A172 (cell line): ENCODE measurements around the gene TPSB2. TPM values are rescaled to one million over a fixed set of nuclear protein-coding genes. Genes with fewer than 3 reads are reported as not detected.

Experiments
- DNase-seq: peaks from one replicate; pipeline ENCODE4 v3.0.0-alpha.2; 2015; ENCODE audit warnings: low spot score
- total RNA-seq: library from RNA; depleted of rRNA; stranded (reverse); fragments of >200 nt; shearing (Covaris generic); gene quantifications from 2 replicates; pipeline ENCODE4 v1.2.3, GENCODE V29; 2014

Gene TPSB2
- total RNA-seq, 1 experiment from 2014 or later, result not detected

- no peak for DNase-seq
Measured at GRCh38 chr16:1220098-1220728, 9.8 kb downstream of the TPSB2 start.

- no peak for DNase-seq
Measured at GRCh38 chr16:1218930-1219611, 10.9 kb downstream of the TPSB2 start.

- DNase-seq, result no peak
Measured at GRCh38 chr16:1218061-1218929, 11.7 kb downstream of the TPSB2 start.

GRCh38 chr16:1217526-1217925 is 12.5 kb downstream of the TPSB2 start:
- no peak for DNase-seq

- DNase-seq, result no peak
Measured at GRCh38 chr16:1216681-1217400, 13.1 kb downstream of the TPSB2 start.

GRCh38 chr16:1216296-1216619 is 13.7 kb downstream of the TPSB2 start:
- no peak for DNase-seq

GRCh38 chr16:1215574-1216295 is 14.2 kb downstream of the TPSB2 start:
- DNase-seq, result no peak

GRCh38 chr16:1214719-1215118 is 15.3 kb downstream of the TPSB2 start:
- DNase-seq, result no peak

- DNase-seq, result no peak
Measured at GRCh38 chr16:1213796-1214372, 16.1 kb downstream of the TPSB2 start.

- DNase-seq, result no peak
Measured at GRCh38 chr16:1213231-1213630, 16.8 kb downstream of the TPSB2 start.

GRCh38 chr16:1212616-1213194 is 17.3 kb downstream of the TPSB2 start:
- DNase-seq, result no peak

- no peak for DNase-seq
Measured at GRCh38 chr16:1211451-1212268, 18.3 kb downstream of the TPSB2 start.

- no peak for DNase-seq
Measured at GRCh38 chr16:1210461-1210860, 19.5 kb downstream of the TPSB2 start.

GRCh38 chr16:1209081-1209480 is 20.9 kb downstream of the TPSB2 start:
- no peak for DNase-seq

GRCh38 chr16:1208239-1208830 is 21.6 kb downstream of the TPSB2 start:
- no peak for DNase-seq

- DNase-seq, result no peak
Measured at GRCh38 chr16:1206786-1207185, 23.2 kb downstream of the TPSB2 start.

- no peak for DNase-seq
Measured at GRCh38 chr16:1206326-1206725, 23.7 kb downstream of the TPSB2 start.

- no peak for DNase-seq
Measured at GRCh38 chr16:1204933-1205332, 25.1 kb downstream of the TPSB2 start.

- no peak for DNase-seq
Measured at GRCh38 chr16:1202274-1202673, 27.7 kb downstream of the TPSB2 start.
